Right lobe of liver (tissue), 4 donors: Measurements from ENCODE around the gene JMJD4.

ENCODE experiments used
- CTCF ChIP-seq, 4 donors: fragments of 200-600 bp in 3 of 4; fragments of 450-650 bp in 1 of 4; IDR thresholded peaks; one replicate each; pipeline versions ENCODE4 v1.5.1 to v1.8.0; 2016 to 2022; ENCODE audit warnings: antibody characterized with exemption in 4 of 4, mild to moderate bottlenecking in 2 of 4
- POLR2A ChIP-seq: fragments of 450-650 bp; IDR thresholded peaks from one replicate; pipeline ENCODE4 v1.6.1; 2017; ENCODE audit warnings: antibody characterized with exemption, mild to moderate bottlenecking
- donor health status: DM: no; HTN: no; CAD: no.
- donor health status: DM: no; HTN: no; CAD: no.
- donor health status: DM: no; HTN: yes; CAD: no.

DNA sequence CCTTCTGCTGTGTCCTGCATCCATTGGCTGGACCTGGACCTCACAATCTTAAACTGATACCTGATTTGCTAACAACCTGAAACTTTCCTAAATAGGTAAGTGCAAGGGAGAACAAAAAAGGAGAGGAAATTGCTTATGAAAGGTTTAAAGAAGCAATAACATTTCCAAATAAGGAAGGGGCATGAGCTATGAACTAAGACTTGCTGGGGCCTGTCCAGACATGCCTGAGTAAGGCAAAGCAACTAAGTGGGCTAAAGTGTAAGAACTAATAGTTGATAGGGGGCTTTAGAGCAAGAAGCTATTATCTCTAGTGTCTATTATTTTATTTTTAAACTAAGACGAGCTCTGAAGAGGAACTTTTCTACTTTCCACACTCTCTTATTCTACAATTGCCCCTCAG is 11.6 kb downstream of the JMJD4 start:
- TF ChIP-seq CTCF (IDR thresholded peaks at IDR 0.05) (no peak), POLR2A (no peak)
